GM12878 (cell line): Measurements from ENCODE around the gene CFAP299. TPM values are rescaled to one million over a fixed set of nuclear protein-coding genes. Genes with fewer than 3 reads are reported as not detected.

Source experiments
- ATAC-seq: fragments of 200-7000 bp; cut with Tn5 transposase; 3 replicates; pipeline ENCODE4 v1.9.1; 2020; ENCODE audit warnings: mild to moderate bottlenecking, moderate library complexity
- BruUV-seq: library from RNA; stranded (reverse); fragments of 400-500 nt; replicated peaks from 2 replicates; lab custom pipeline; 2021; lab: Mats Ljungman, UMichigan
- CTCF ChIA-PET: fragments of 300-600 bp; sonication (Branson Sonifier 250); formaldehyde crosslinking; extraction: SDS; loops from one replicate; lab custom pipeline; 2021; ENCODE audit warnings: inconsistent platforms; lab: Yijun Ruan, JAX
- POLR2A ChIA-PET: fragments of 350-600 bp; formaldehyde crosslinking; extraction: SDS; loops from one replicate; lab custom pipeline; 2021; ENCODE audit warnings: inconsistent platforms; lab: Charles Lee
- RAD21 ChIA-PET: fragments of 300-600 bp; sonication (Branson Sonifier 250); formaldehyde crosslinking; loops from one replicate; lab custom pipeline; 2023; ENCODE audit warnings: antibody characterized with exemption; ENCODE audit not compliant: unreplicated experiment; lab: Charles Lee
- SMC1A ChIA-PET: fragments of 300-600 bp; sonication (Branson Sonifier 250); formaldehyde crosslinking; loops from one replicate; lab custom pipeline; 2023; ENCODE audit not compliant: unreplicated experiment, uncharacterized antibody; lab: Charles Lee
- DNase-seq: peaks from one replicate; pipeline ENCODE4 v3.0.0-alpha.2; 2011; ENCODE audit warnings: low read depth, low spot score
- FAIRE-seq: peaks from 3 replicates; lab custom pipeline; 2011; peaks lifted over from hg19 to GRCh38; lab: Jason Lieb, UNC
- H2AFZ ChIP-seq: 2 replicates; pipeline ENCODE4 v1.6.0; 2011; ENCODE audit warnings: low read depth, low read length, control low read depth; ENCODE audit not compliant: control insufficient read depth
- H3K27ac ChIP-seq: 2 replicates; pipeline ENCODE4 v1.5.1; 2011; ENCODE audit warnings: control low read depth; ENCODE audit not compliant: control insufficient read depth, insufficient read depth
- H3K27me3 ChIP-seq, 2 experiments: replicated peaks in 1 of 2; 2 replicates each; pipeline versions ENCODE4 v1.6.0 to v1.6.1; 2011; ENCODE audit warnings: low read length in 1 of 2; ENCODE audit not compliant: control insufficient read depth in 2 of 2, insufficient read depth in 2 of 2
- H3K36me3 ChIP-seq, 2 experiments: 2 replicates each; pipeline ENCODE4 v1.5.1; 2011; ENCODE audit warnings: low read length in 1 of 2; ENCODE audit not compliant: control insufficient read depth in 2 of 2, insufficient read depth in 2 of 2
- H3K4me1 ChIP-seq: 2 replicates; pipeline ENCODE4 v1.6.1; 2011; ENCODE audit warnings: mild to moderate bottlenecking, low read length, moderate library complexity, mixed read lengths; ENCODE audit not compliant: control insufficient read depth, insufficient read depth
- H3K4me2 ChIP-seq: 2 replicates; pipeline ENCODE4 v1.6.0; 2011; ENCODE audit warnings: control low read depth; ENCODE audit not compliant: control insufficient read depth, insufficient read depth
- H3K4me3 ChIP-seq: fragments of 200-600 bp; sonication (generic); 2 replicates; pipeline ENCODE4 v1.5.1; 2016
- H3K79me2 ChIP-seq: 2 replicates; pipeline ENCODE4 v1.6.0; 2011; ENCODE audit warnings: low read length; ENCODE audit not compliant: control insufficient read depth, insufficient read depth
- H3K9ac ChIP-seq: 2 replicates; pipeline ENCODE4 v1.8.0; 2011; ENCODE audit warnings: low read length, control low read depth, mixed read lengths; ENCODE audit not compliant: control insufficient read depth, insufficient read depth
- H3K9me3 ChIP-seq: replicated peaks from 3 replicates; pipeline ENCODE4 v1.5.1; 2011; ENCODE audit warnings: mild to moderate bottlenecking, low read length; ENCODE audit not compliant: control insufficient read depth, insufficient read depth
- H4K20me1 ChIP-seq: 2 replicates; pipeline ENCODE4 v1.6.0; 2011; ENCODE audit not compliant: control insufficient read depth, insufficient read depth
- STAT3 ChIP-seq: IDR thresholded peaks from 2 replicates; pipeline ENCODE4 v1.6.1; 2011; ENCODE audit warnings: low read depth, low read length, improper control_type of control experiment
- YY1 ChIP-seq: IDR thresholded peaks from 2 replicates; pipeline ENCODE4 v1.6.1; 2011; ENCODE audit warnings: low read depth, mild to moderate bottlenecking, low read length
- WGBS: methylation state at CpG from one replicate; pipeline ENCODE4 v1.1.6; 2016; ENCODE audit warnings: low lambda C conversion rate; ENCODE audit not compliant: insufficient replicate concordance, insufficient coverage; ENCODE audit errors: missing lambda C conversion rate; 5-methylcytosine and 5-hydroxymethylcytosine counted together
- in situ Hi-C: fragments of 300-500 bp; cut with MboI; formaldehyde crosslinking; loops from 9 replicates; pipeline ENCODE4 v1.14.3; 2018; ENCODE audit warnings: mixed read lengths
- intact Hi-C: fragments of 100-400 bp; cut with micrococcal nuclease; formaldehyde crosslinking; loops from one replicate; pipeline ENCODE4 v1.14.2; 2022; ENCODE audit not compliant: unreplicated experiment
- polyA plus RNA-seq, 11 experiments: library from polyadenylated mRNA; depleted of rRNA in 4 of 11; unstranded in 6 of 11; stranded (reverse) in 5 of 11; fragments of >200 nt; fragmentation: Nextera tagmentation in 4 of 11; fragmentation: Illumina TruSeq in 1 of 11; extraction: Ambion mirVana in 4 of 11; extraction: Trizol in 1 of 11; gene quantifications; 1 replicate in 1 of 11; 2 replicates in 10 of 11; pipeline versions ENCODE4 v1.2.1 to v1.2.3, GENCODE V29; 2011 to 2016; ENCODE audit warnings: inconsistent platforms in 2 of 11, missing spikeins in 2 of 11, low read depth in 1 of 11
- total RNA-seq, 4 experiments: library from RNA; depleted of rRNA in 3 of 4; stranded (reverse); fragments of >200 nt in 3 of 4; fragmentation: Illumina TruSeq in 1 of 4; extraction: Trizol in 1 of 4; gene quantifications; 2 replicates each; pipeline versions ENCODE4 v1.2.1 to v1.2.3, GENCODE V29; 2013 to 2021
- TF ChIP-seq, protein P1 (sequence below): fragments of 450-650 bp; IDR thresholded peaks from 2 replicates; pipeline ENCODE4 v1.6.1; 2018; ENCODE audit warnings: mild to moderate bottlenecking, low read depth, moderate library complexity; ENCODE audit not compliant: partially characterized antibody
- TF ChIP-seq, protein P2 (sequence below): IDR thresholded peaks from 2 replicates; pipeline ENCODE4 v1.6.1; 2011; ENCODE audit warnings: borderline replicate concordance, low read depth, mild to moderate bottlenecking, moderate library complexity, low read length; ENCODE audit not compliant: insufficient read depth, poor library complexity, severe bottlenecking

CFAP299 gene
- total and polyA plus RNA-seq, 10 of the 15 experiments (the other 5 are each of a cell fraction or from before 2014, with no cell fraction given) = 0.06 to 0.34 TPM; not detected in 8

DNA sequence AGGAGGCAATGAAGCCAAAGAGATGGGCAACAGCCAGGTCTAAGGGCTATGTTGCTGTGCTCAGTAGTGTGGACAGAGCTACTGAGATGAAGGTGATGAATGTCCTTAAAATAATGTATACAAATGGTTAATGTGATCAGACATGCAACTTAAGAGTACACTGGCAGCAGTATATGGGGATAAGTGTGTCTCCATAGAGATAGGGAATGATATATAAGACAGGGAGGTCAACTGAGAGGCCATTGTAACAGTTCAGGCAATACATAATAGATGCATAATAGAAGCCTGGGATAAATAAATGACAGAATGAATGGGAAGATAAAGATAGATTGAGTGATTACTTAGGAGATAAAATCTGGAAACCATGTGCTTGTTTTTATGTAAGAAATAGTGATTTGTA is 250.0 kb downstream of the CFAP299 start (continued):
- TF ChIP-seq, protein P1, sequence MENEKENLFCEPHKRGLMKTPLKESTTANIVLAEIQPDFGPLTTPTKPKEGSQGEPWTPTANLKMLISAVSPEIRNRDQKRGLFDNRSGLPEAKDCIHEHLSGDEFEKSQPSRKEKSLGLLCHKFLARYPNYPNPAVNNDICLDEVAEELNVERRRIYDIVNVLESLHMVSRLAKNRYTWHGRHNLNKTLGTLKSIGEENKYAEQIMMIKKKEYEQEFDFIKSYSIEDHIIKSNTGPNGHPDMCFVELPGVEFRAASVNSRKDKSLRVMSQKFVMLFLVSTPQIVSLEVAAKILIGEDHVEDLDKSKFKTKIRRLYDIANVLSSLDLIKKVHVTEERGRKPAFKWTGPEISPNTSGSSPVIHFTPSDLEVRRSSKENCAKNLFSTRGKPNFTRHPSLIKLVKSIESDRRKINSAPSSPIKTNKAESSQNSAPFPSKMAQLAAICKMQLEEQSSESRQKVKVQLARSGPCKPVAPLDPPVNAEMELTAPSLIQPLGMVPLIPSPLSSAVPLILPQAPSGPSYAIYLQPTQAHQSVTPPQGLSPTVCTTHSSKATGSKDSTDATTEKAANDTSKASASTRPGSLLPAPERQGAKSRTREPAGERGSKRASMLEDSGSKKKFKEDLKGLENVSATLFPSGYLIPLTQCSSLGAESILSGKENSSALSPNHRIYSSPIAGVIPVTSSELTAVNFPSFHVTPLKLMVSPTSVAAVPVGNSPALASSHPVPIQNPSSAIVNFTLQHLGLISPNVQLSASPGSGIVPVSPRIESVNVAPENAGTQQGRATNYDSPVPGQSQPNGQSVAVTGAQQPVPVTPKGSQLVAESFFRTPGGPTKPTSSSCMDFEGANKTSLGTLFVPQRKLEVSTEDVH = no peak
- TF ChIP-seq STAT3 = no peak

DNA sequence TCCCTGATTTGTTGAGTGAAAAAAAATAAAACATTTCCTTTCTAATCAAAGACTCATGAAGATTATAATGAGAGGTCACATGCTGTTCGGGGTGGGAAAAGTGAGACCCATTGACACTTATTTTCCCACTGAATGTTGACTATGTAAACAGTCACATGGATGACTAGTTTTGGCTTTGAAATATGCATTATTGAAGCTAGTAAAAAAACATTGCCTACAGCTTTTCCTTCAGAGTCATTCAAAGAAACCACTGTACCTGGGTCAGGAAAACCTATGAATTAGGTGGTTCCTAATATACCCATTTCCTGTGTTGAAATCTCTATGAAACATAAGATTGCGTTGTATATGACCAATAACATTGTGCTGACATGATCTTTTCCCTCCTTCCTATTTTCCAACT is 251.2 kb downstream of the CFAP299 start:
- no peaks in the 10 kb centered on the region for H3K36me3 ChIP-seq
- no peak for DNase-seq
- no peak for ATAC-seq
- no peak for FAIRE-seq
- WGBS = 19% methylated on average over 2 of the region's 2 CpGs
- no peaks in the 10 kb centered on the region for H3K9me3 ChIP-seq
- H3K79me2 ChIP-seq = no peaks in the 10 kb centered on the region
- no peaks in the 10 kb centered on the region for H3K27me3 ChIP-seq
- SMC1A ChIA-PET = interaction anchor here (0.7 to 1.0 kb wide), 2 partner anchors 221 to 1562 kb away, joined by 3 read pairs; no protein-coding TSS in a partner anchor
- in situ Hi-C loops = no loop called here
- H2AFZ ChIP-seq = no peak overlapping the region
- H3K4me3 ChIP-seq = no peak overlapping the region
- TF ChIP-seq YY1 = no peak
- TF ChIP-seq, protein P2, sequence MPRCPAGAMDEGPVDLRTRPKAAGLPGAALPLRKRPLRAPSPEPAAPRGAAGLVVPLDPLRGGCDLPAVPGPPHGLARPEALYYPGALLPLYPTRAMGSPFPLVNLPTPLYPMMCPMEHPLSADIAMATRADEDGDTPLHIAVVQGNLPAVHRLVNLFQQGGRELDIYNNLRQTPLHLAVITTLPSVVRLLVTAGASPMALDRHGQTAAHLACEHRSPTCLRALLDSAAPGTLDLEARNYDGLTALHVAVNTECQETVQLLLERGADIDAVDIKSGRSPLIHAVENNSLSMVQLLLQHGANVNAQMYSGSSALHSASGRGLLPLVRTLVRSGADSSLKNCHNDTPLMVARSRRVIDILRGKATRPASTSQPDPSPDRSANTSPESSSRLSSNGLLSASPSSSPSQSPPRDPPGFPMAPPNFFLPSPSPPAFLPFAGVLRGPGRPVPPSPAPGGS = no peak
- TF ChIP-seq, all 136 proteins: peak for 0
- BruUV-seq = no TSS peak
- Histone ChIP-seq H3K4me2 (no peak overlapping the region), H3K27ac (no peak overlapping the region), H4K20me1 (no peaks in the 10 kb centered on the region), H3K4me1 (no peaks in the 10 kb centered on the region), H3K9ac (no peak overlapping the region)
- CTCF ChIA-PET = interaction anchor here (1.4 kb wide), 1 partner anchor 453 kb away, joined by 4 read pairs; no protein-coding TSS in a partner anchor
- POLR2A ChIA-PET = no interaction called here
- intact Hi-C loops = no loop called here
- RAD21 ChIA-PET = no interaction called here
